ENCODE measurements around the gene NUP188.

The NUP188 gene

GRCh38 chr9:129053020-129053419 lies 105.5 kb downstream of the NUP188 start:
- H3K4me3 ChIP-seq (ENCODE audit: low read length) = no peak overlapping the region
- no peak for DNase-seq (ENCODE audit: low read depth)
- TF ChIP-seq CTCF (IDR thresholded peaks at IDR 0.05; ENCODE audit: insufficient read depth, low read depth, low read length, missing control alignments) = no peak

DNA sequence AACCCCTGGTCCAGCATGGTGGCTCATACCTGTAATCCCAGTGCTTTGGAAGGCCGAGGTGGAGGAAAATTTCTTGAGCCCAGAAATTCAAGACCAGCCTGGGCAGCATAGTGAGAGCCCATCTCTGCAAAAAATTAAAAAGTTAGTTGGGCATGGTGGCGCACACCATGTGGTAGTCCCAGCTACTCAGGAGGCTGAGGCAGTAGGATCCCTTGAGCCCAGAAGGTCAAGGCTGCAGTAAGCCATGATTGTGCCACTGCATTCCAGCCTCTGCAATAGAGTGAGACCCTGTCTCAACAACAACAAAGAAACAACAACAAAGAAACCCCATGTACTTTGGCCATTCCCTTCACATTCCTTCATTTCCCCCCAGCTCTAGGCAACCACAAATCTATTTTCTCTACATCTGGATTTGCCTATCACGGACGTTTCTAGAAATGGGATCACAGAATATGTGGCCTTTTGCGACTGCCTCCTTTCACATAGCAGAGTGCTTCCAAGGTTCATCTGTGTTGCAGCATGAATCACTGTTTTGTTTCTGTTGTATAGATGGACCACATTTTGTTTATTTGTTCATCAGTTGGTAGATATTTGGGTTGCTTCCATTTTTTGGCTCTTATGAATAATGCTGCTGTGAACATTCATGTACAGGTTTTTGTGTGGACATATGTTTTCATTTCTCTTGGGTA lies 106.8 kb downstream of the NUP188 start:
- TF ChIP-seq CTCF (IDR thresholded peaks at IDR 0.05; ENCODE audit: insufficient read depth, low read depth, low read length, missing control alignments) = no peak
- no peak for DNase-seq (ENCODE audit: low read depth)
- no peak overlapping the region for H3K4me3 ChIP-seq (ENCODE audit: low read length)
